Left hindlimb (tissue), 1 donor: Measurements from ENCODE around the gene C5AR1.

Source experiments
- DNase-seq: peaks from one replicate; pipeline ENCODE4 v3.0.0-alpha.2; 2018

The C5AR1 gene

DNA sequence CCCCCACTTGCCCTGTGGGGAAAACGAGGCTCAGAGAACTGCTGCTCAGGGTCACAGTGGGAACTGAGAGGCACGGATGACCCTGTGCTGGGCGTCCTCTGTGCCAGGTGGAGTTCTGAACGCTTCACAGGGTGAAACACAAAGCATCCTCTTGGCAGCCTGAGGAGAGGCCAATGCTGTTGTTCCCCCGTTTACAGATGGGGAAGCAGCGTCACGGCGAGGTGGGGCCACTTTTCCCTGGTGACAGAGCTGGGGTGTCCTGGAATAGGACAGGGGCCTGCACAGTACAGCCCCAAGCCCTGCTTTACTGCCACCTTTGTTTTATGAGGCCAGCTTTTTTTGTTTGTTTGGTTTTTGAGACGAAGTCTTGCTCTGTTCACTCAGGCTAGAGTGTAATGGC lies 61.6 kb downstream of the C5AR1 start:
- no peak for DNase-seq
